ENCODE results near the gene MRPL44.

Gene MRPL44

DNA sequence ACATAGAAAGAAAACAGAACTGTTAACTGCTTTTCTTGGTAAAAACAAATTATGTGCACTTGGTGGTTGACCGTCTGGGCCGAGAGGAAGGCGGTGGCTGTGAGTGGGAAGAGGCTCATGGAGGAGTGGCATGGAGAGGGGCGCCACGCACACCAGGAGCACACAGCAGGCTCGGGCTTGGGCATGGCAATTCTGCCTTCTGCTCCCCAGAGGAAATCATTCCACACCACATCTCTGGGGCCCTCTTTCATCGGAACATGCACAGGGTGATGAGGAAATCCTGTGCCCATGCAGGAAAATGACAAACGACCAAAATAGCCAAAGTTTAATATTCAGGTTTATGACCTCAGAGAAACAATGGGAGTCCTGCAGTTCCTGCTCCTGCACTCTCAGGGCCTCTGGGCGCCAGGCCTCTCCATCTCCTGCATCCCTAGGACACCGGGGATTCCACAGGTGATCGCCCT is 38.6 kb upstream of the MRPL44 start:
- TF ChIP-seq, protein P1, sequence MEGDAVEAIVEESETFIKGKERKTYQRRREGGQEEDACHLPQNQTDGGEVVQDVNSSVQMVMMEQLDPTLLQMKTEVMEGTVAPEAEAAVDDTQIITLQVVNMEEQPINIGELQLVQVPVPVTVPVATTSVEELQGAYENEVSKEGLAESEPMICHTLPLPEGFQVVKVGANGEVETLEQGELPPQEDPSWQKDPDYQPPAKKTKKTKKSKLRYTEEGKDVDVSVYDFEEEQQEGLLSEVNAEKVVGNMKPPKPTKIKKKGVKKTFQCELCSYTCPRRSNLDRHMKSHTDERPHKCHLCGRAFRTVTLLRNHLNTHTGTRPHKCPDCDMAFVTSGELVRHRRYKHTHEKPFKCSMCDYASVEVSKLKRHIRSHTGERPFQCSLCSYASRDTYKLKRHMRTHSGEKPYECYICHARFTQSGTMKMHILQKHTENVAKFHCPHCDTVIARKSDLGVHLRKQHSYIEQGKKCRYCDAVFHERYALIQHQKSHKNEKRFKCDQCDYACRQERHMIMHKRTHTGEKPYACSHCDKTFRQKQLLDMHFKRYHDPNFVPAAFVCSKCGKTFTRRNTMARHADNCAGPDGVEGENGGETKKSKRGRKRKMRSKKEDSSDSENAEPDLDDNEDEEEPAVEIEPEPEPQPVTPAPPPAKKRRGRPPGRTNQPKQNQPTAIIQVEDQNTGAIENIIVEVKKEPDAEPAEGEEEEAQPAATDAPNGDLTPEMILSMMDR (IDR thresholded peaks at IDR 0.05; ENCODE audit: low read length, missing control alignments), result no peak
- DNase-seq (ENCODE audit: low read depth), result no peak

DNA sequence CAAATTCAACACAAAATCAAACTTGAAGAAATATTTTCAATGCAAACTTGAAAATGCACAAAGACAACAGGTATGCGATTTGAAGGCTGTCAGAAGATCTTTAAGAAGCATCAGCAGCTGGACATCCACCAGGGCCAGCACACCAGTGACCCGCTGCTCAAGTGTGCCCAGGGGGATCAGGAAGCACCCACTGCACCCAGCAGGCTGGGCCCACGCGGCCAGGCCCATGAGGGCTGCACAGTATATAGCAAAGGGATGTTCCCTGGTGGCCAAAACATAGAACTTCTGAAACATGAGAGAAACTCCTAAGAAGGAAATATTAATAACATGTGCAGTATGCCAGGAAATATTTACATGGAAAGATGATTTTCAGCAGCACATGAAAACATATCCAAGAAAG is 37.2 kb upstream of the MRPL44 start:
- TF ChIP-seq, protein P1 (IDR thresholded peaks at IDR 0.05; ENCODE audit: low read length, missing control alignments), result no peak
- DNase-seq (ENCODE audit: low read depth), result no peak
- H3K4me3 ChIP-seq (replicated peaks; ENCODE audit: low read depth, low read length), result no peak overlapping the region

More for the DNA sequence above, 38.6 kb upstream of the MRPL44 start:
- H3K4me3 ChIP-seq (replicated peaks; ENCODE audit: low read depth, low read length), result no peak overlapping the region

DNA sequence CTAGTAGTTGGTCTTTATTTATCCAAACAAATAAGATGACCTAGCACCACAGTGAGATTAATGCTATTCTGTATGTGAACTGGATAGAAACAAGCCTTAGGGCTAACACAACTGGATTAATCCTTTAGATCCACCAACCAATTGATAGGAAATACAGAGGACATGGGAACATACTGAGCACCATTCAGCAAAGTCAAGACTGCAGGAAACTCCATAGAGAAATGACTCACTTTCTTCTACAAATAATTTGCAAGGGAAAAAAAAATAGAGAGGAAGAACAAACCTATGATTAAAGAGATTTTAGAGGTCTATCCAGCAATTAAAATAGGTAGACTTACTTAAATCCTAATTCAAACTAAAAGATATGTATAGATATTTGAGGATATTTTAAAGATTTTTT is 36.1 kb upstream of the MRPL44 start:
- TF ChIP-seq, protein P1 (IDR thresholded peaks at IDR 0.05; ENCODE audit: low read length, missing control alignments), result no peak

DNA sequence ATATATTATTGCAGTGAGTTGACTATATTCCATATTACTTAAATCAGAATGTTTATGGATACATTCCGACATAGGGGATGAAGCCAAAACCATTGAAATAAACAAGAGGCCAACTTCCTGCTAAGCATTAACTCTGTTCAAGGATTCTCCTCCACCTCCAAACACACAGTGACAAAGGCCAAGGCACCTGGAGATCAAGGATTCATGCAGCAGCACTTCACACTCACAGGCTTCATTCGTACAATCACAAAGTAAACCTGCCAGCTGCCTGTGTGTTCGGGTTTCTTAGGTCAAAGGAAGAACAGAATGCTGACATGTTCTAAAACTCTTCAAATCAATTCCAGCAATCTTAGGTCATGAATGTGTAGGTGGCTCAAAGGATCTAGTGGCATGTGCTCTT is 35.0 kb upstream of the MRPL44 start:
- no peak overlapping the region for H3K4me3 ChIP-seq (replicated peaks; ENCODE audit: low read depth, low read length)
- TF ChIP-seq, protein P1 (IDR thresholded peaks at IDR 0.05; ENCODE audit: low read length, missing control alignments), result no peak
- no peak for DNase-seq (ENCODE audit: low read depth)

More for the DNA sequence above, 36.1 kb upstream of the MRPL44 start:
- H3K4me3 ChIP-seq (replicated peaks; ENCODE audit: low read depth, low read length), result no peak overlapping the region
- DNase-seq (ENCODE audit: low read depth), result no peak

DNA sequence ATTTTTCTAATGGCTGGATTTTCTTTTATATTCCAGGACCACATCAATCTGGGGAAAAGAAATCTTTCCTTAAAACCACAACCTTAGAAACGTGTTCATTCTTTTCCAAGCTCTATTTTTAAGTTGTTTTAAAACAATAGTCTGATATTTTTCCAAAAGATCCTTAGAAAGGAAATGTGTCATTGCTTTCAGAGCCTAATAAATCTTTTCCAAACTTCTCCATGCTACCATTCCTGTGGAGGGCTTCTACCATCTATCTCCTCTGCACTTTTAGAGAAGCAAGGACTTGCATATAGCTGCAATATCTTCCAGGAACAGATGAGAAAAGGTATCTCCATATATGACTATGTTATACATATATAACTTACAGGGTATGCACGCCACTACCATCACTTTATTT is 33.3 kb upstream of the MRPL44 start:
- TF ChIP-seq, protein P1 (IDR thresholded peaks at IDR 0.05; ENCODE audit: low read length, missing control alignments), result no peak
- no peak overlapping the region for H3K4me3 ChIP-seq (replicated peaks; ENCODE audit: low read depth, low read length)
- peak; percentile 49 for DNase-seq (ENCODE audit: low read depth)

DNA sequence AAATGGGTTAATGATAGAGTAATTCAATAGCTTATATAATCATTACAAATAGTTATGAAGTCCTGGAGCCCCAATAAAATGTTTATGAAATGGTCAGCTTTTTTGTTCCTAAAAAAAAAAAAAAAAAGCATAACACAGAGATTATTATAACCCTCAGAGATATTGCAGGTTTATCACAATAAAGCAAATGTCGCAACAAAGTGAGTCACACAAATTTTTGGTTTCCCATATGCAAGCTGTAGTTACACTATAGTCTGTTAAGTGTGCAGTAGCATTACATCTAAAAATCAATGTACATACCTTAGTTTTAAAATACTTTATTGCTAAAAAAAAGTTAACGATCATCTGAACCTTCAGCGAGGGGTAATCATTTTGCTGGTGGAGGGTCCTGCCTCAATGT is 32.2 kb upstream of the MRPL44 start:
- peak; percentile 66 for DNase-seq (ENCODE audit: low read depth)
- no peak overlapping the region for H3K4me3 ChIP-seq (replicated peaks; ENCODE audit: low read depth, low read length)
- TF ChIP-seq, protein P1 (IDR thresholded peaks at IDR 0.05; ENCODE audit: low read length, missing control alignments), result no peak

Data from fibroblast of pulmonary artery (primary cell).